ENCODE data around the gene TBC1D10A.
"Not testable (repeated sequence)": the region's sequence is repeated elsewhere in the genome, so short reads cannot be mapped to it uniquely, and the experiment has no call there.

TBC1D10A gene

DNA sequence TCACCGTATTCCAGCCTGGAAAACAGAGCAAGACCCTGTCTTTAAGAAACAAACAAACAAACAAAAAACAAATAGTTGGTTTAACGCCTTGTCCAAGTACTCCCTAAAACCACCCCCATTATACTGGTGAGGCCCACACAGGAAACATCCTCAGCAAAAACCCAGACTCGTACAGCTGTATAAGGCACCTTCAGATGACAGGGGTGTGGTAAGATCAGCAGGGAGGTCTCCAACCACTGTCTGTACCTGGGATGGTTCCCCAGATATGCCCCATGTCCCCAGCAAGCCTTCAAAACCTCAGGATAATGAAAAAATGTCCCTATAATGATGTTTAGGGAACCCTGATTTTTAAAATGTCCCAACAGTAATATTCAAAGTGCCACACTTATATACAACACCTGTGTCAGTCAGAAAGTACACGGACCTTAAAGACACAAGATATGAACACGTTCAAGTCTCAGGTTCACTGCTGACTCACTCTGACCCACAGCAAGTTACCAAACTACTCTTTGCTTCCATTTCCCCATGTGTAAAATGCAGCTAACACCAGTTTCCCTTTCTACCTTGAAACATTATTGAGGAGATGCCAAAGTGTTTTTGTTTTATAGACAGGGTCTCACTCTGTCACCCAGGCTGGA, 20.6 kb upstream of the TBC1D10A start:
- no peak for DNase-seq

GRCh38 chr22:30344447-30345200, 17.9 kb upstream of the TBC1D10A start:
- DNase-seq: no peak

- DNase-seq: no peak
Measured at GRCh38 chr22:30340911-30341685, 14.4 kb upstream of the TBC1D10A start.

- no peak for DNase-seq
Measured at GRCh38 chr22:30338802-30339201, 12.1 kb upstream of the TBC1D10A start.

GRCh38 chr22:30338341-30338740, 11.6 kb upstream of the TBC1D10A start:
- not testable (repeated sequence) for DNase-seq

GRCh38 chr22:30337461-30337778, 10.7 kb upstream of the TBC1D10A start:
- DNase-seq: no peak

- no peak for DNase-seq
Measured at GRCh38 chr22:30336752-30337460, 10.2 kb upstream of the TBC1D10A start.

- no peak for DNase-seq
Measured at GRCh38 chr22:30335236-30335635, 8.5 kb upstream of the TBC1D10A start.

DNA sequence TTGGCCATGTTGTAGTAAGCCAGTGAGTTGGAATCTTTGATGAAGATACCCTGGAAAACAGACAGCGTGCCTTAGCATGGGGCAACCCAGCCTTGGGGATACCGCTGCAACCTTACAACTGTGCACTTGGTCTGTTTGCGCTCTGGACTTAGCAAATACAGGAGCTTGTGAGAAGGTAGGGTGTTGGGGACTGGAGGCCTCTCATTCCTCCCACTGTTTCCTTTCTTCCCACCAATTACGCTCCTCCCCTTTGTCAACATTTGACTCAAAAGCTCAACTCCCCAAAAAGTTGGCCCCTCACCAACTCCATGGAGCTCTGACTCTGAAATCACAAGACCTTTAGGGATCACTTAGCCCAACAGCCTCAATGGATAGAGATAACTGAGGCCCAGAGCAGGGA, 7.9 kb upstream of the TBC1D10A start:
- no peak for DNase-seq

- no peak for DNase-seq
Measured at GRCh38 chr22:30333707-30334087, 7.0 kb upstream of the TBC1D10A start.

DNA sequence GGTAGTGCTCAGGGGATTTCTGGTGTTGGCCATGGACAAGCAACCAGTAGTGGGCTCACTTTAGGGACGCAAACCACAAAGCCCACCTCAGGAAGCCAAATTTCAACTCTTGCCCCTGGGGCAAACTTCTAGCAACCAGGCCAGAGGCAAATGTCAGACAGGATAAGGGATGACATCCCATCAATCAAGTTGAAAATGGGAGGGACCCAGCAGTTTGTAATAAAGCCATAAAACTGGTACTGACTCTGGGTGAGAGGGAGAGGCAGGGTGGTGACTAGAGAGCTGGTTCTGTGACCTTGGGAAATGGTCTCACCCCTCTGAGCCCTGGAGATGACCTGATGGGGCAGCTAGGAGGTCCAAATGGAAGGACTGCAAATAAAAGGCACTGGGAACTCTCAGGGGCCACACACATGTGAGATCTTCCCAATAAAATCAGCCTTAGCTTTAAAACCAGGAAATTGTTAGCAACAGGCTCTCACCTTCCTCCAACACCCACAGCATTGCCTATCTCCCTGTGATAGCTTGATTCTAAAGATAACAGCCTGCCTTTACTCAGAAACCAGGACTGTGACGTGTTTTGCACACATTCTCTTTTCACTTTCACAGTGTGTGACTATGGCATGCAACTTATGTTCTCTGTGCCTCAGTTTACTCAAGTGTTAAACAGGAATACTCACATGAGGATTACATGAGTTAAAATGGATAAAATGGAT, 6.4 kb upstream of the TBC1D10A start:
- DNase-seq: no peak

DNA sequence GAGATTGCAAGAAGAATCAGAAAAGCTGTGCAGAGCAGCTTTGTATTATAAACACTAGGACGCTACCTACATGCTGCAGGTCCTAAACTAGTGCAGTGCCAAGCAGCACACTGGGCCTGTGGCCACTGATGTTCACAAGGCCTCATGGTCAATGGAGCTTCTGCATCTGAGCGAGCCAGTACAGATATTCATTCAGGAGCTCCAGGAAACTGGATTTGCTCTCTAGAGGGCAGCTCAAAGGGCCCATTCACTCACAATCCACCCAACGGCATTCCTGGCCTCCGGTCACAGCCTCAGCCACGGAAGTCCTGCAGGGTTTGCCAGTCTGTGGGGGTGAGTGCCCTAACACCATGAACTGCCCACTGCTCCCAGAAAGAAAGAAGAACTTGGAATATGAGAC, 5.8 kb upstream of the TBC1D10A start:
- no peak for DNase-seq

DNA sequence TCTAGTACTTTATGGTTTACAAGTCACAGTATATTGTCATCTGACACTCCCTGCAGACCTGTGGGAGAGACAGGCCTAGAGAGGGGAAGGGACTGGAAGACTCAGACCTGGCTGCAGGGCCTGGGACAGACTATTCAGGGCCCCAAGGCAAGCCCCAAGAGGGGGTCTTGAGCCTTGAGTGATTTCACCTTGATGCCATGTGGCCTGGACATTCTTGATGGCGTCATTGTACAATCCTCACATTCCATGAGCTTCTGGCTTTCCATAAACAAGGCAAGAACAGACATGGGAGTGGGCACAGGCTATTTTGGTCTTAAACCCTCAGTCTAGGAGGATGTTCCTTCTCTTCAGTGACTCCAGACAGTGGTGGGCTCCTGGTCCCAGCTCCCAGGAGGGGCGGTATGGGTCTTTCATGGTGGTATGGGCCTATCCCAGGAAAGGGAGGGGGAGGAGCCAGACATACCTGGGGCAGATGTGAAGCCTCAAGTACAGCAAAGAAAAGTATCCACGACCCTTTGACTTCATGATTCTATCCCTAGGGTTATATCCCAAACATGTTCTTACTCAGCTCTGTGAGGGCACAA, 1.8 kb upstream of the TBC1D10A start:
- no peak for DNase-seq

- DNase-seq: no peak
Measured at GRCh38 chr22:30327864-30328345, 1.2 kb upstream of the TBC1D10A start.

- no peak for DNase-seq
Measured at GRCh38 chr22:30326255-30326705, 461 bp downstream of the TBC1D10A start.

DNA sequence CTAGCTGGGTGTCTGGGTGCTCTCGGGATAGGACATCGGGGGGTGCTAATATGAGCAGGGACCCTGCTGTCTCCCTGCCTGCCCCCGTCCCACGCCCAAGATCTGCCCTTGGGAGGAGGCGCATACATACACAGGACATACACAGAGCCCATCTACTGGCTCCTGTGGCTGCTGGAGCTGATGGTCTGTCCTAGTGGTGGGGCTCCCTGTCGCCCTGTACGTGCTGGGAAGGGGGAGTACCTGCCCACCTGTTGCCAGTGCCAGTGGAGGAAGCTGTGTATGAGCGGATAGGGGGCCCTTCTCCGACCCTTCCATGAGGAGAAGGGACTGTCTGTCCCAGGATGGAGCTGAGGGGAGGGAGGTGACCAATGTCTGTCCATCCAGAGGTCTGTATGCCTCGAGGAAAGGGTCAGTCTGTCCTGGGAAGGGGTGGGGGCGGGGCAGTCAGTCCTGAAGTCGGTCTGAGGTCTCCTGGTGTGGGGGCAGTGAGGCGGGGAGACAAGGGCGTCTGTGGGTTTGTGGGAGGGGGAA, 952 bp downstream of the TBC1D10A start:
- DNase-seq: no peak

GRCh38 chr22:30325065-30325720, 1.5 kb downstream of the TBC1D10A start:
- peak; percentile 68 for DNase-seq

GRCh38 chr22:30324014-30324730, 2.6 kb downstream of the TBC1D10A start:
- DNase-seq: no peak

DNA sequence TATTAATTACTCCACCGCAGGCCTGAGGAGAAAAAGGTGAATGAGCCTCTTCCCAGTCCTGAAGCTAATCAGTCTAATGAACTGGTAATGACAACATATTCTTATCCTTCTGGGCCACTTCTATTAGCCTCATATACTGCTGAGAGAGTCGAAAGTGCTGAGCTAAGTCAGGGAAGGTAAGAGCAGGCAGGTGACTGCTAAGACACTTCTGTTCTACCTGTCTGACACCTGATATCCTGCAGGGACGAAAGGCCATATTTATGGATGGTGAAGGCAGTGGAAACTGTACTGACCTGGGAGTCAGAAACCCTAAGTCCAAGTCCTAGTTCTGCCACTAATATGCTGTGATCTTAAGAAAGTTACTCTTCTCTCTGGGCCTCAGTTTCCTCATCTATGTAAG, 3.5 kb downstream of the TBC1D10A start:
- no peak for DNase-seq

- DNase-seq: no peak
Measured at GRCh38 chr22:30321461-30321860, 5.3 kb downstream of the TBC1D10A start.
